ENCODE data around the gene PRPF40A.

PRPF40A gene

GRCh38 chr2:152655880-152656279 lies 61.4 kb downstream of the PRPF40A start:
- no peak for DNase-seq (ENCODE audit: insufficient read length, low spot score)
- FAIRE-seq: no peak

GRCh38 chr2:152651834-152652233 lies 65.4 kb downstream of the PRPF40A start:
- FAIRE-seq (no peak), DNase-seq (ENCODE audit: insufficient read length, low spot score) (no peak)

GRCh38 chr2:152650768-152651371 lies 66.4 kb downstream of the PRPF40A start:
- DNase-seq (ENCODE audit: insufficient read length, low spot score) (no peak), FAIRE-seq (peak; percentile 42)

GRCh38 chr2:152649997-152650396 lies 67.3 kb downstream of the PRPF40A start:
- no peak for FAIRE-seq
- no peak for DNase-seq (ENCODE audit: insufficient read length, low spot score)

- no peak for FAIRE-seq
Measured at GRCh38 chr2:152648336-152648735, 68.9 kb downstream of the PRPF40A start.

GRCh38 chr2:152647552-152647951 lies 69.7 kb downstream of the PRPF40A start:
- DNase-seq (ENCODE audit: insufficient read length, low spot score) (no peak), FAIRE-seq (no peak)

More at GRCh38 chr2:152648336-152648735, 68.9 kb downstream of the PRPF40A start:
- no peak for DNase-seq (ENCODE audit: insufficient read length, low spot score)

GRCh38 chr2:152646775-152647174 lies 70.5 kb downstream of the PRPF40A start:
- no peak for DNase-seq (ENCODE audit: insufficient read length, low spot score)
- FAIRE-seq: no peak

GRCh38 chr2:152646264-152646663 lies 71.0 kb downstream of the PRPF40A start:
- no peak for DNase-seq (ENCODE audit: insufficient read length, low spot score)
- no peak for FAIRE-seq

- DNase-seq (ENCODE audit: insufficient read length, low spot score) (no peak), FAIRE-seq (no peak)
Measured at GRCh38 chr2:152644189-152644873, 72.9 kb downstream of the PRPF40A start.

GRCh38 chr2:152638590-152638989 lies 78.7 kb downstream of the PRPF40A start:
- DNase-seq (ENCODE audit: insufficient read length, low spot score) (no peak), FAIRE-seq (no peak)

- DNase-seq (ENCODE audit: insufficient read length, low spot score): no peak
- no peak for FAIRE-seq
Measured at GRCh38 chr2:152638056-152638455, 79.2 kb downstream of the PRPF40A start.

- DNase-seq (ENCODE audit: insufficient read length, low spot score): no peak
- no peak for FAIRE-seq
Measured at GRCh38 chr2:152637251-152637650, 80.0 kb downstream of the PRPF40A start.

- peak; percentile 85 for FAIRE-seq
- peak; percentile 36 for DNase-seq (ENCODE audit: insufficient read length, low spot score)
Measured at GRCh38 chr2:152635635-152636298, 81.5 kb downstream of the PRPF40A start.

GRCh38 chr2:152632736-152633135 lies 84.5 kb downstream of the PRPF40A start:
- DNase-seq (ENCODE audit: insufficient read length, low spot score): no peak
- FAIRE-seq: no peak

- FAIRE-seq (no peak), DNase-seq (ENCODE audit: insufficient read length, low spot score) (no peak)
Measured at GRCh38 chr2:152630466-152630865, 86.8 kb downstream of the PRPF40A start.

GRCh38 chr2:152629202-152629601 lies 88.1 kb downstream of the PRPF40A start:
- DNase-seq (ENCODE audit: insufficient read length, low spot score) (no peak), FAIRE-seq (no peak)

- peak; percentile 12 for DNase-seq (ENCODE audit: insufficient read length, low spot score)
- FAIRE-seq: no peak
Measured at GRCh38 chr2:152627351-152627957, 89.8 kb downstream of the PRPF40A start.

GRCh38 chr2:152626911-152627339 lies 90.3 kb downstream of the PRPF40A start:
- FAIRE-seq (no peak), DNase-seq (ENCODE audit: insufficient read length, low spot score) (no peak)

GRCh38 chr2:152624805-152625204 lies 92.5 kb downstream of the PRPF40A start:
- FAIRE-seq: no peak
- DNase-seq (ENCODE audit: insufficient read length, low spot score): no peak

- DNase-seq (ENCODE audit: insufficient read length, low spot score): no peak
- no peak for FAIRE-seq
Measured at GRCh38 chr2:152623775-152624174, 93.5 kb downstream of the PRPF40A start.

- FAIRE-seq: no peak
- DNase-seq (ENCODE audit: insufficient read length, low spot score): no peak
Measured at GRCh38 chr2:152623076-152623740, 94.1 kb downstream of the PRPF40A start.
